GM19455 (cell line): ENCODE measurements around the gene CLASP1.
"Not testable (repeated sequence)": the region's sequence is repeated elsewhere in the genome, so short reads cannot be mapped to it uniquely, and the experiment has no call there.

Experiments used
- ATAC-seq: cut with Tn5 transposase; IDR thresholded peaks from one replicate; pipeline ENCODE4 v1.9.1; 2021; ENCODE audit not compliant: unreplicated experiment

The CLASP1 gene

GRCh38 chr2:121649149-121649595 lies at the start of gene CLASP1:
TSS of gene CLASP1 (minus strand) at chr2:121649462. CDS start at chr2:121605895, 43,567 bp downstream.
- ATAC-seq = peak; percentile 46

DNA sequence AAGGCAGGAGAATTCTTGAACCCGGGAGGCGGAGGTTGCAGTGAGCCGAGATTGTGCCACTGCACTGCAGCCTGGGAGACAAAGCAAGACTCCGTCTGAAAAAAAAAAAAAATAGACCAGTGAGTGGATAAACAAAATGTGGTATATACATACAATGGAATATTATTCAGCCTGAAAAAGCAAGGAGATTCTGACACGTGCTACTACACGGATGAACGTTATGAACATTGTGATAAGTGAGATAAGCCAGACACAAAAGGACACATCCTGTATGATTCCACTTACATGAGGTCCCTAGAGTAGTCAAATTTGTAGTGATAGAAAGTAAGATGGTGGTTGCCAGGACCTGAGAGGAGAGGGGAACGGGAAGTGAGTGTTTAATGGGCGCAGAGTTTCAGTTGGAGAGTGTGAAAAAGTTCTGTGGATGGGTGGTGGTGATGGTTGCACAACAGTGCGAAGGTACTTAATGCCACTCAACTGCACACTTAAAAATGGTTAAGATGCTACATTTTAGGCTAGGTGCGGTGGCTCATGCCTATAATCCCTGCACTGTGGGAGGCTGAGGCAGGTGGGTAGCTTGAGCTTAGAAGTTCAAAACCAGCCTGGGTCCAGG lies 49.2 kb upstream of the CLASP1 start:
- ATAC-seq = no peak

DNA sequence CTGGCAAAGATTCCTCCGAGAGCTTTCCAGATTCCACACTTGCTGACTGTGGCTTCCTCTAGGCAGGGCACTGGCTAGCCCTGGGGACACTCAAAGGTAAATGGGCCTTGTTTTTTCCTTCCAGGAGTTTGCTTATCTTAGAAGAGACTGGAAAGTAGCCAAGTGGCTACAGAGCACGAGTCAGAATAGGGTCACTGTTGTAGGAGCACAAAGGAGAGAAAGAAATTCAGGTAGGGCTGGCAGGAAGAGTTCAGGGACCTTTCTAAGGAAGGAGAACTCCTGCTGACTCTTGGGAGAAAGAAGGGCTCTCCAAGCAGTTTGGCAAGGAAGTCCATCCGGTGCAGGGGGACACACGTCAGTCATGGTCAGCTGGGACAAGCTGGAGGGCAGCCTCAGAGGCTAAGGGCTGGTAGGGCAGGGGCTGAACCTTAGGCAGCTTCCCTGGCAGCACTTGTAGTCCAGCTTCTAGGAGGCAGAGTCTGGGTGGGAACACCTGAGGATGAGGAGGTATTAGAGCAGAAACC lies 47.9 kb upstream of the CLASP1 start:
- no peak for ATAC-seq

GRCh38 chr2:121696410-121696930 lies 47.2 kb upstream of the CLASP1 start:
- no peak for ATAC-seq

DNA sequence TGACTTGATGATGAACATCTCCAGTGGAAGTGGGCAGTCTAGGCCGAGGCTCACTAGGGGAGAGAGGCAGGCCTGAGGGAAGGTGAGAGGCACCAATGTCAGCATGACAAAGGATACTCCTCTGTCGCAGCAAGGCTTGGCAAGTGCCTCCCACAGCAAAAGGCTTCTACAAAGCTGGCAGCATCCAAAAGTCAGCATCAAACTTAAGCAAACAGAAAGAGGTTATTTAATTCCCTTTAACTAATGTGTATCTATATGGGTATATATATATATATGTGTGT lies 45.8 kb upstream of the CLASP1 start:
- ATAC-seq = no peak

DNA sequence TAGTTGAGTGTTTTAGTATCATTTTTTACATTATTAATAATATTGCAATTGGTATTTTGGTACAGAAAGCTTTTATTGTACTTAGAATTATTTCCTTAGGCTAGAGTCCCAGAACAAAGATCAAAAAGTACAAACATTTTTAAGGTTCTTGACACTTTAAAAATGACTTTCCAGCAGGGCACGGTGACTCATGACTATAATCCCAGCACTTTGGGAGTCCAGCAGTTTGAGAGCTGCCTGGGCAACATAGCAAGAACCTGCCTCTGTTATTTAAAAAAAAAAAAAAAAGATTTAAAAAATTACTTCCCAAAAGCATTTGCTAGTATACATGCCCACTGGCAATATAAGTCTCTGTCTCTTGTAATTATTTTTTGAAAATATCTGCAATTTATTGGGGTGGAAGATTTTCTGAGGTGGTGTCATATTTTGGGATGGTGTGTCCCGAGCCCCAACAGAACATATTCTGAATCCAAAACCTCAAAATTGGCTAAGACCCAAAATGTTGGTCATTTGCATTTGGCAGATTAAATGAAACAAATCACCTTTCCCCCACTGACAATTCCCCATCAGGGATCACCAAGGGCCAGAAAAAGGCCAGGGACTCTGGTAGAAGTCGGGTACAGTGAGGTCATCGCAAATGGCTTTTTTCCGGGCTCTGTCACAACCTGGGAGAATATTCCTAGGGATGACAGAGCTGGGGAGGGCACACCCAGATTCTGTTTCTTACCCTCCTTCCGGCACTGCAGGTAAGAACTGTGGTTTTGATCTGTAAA lies 45.3 kb upstream of the CLASP1 start:
- no peak for ATAC-seq

GRCh38 chr2:121690572-121690971 lies 41.3 kb upstream of the CLASP1 start:
- ATAC-seq = not testable (repeated sequence)

DNA sequence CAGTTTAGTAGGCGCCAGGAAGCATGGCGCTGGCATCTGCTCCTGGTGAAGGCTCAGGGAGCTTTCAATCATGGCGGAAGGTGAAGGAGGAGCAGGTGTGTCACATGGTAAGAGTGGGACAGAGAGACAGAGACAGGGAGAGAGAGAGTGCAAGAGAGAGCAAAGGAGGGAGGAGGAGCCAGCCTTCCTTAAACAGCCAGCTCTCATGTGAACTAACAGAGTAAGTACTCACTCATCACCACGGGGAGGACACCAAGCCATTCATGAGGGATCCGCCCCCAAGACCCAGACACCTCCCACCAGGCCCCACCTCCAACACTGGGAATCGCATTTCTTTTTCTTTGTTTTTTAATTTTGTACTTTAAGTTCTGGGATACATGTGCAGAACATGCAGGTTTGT lies 40.8 kb upstream of the CLASP1 start:
- no peak for ATAC-seq

DNA sequence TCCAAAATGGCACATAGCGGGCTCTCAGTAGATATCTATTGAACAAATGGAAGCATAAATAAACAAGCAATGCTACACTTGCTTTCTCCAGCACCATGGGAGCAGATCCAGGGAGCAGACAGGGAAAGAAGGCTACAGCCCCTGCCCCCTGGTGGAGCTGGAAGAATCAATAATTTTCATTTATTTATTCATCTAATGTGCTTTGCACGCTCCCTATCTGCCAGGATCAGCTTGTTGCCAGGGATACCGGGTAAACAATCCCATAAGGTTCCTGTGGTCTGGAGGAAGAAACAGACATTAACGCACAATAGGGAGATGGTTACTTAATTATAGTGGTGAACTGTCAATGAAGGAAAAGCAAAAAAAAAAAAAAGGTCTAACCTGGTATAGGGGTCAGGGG lies 40.1 kb upstream of the CLASP1 start:
- no peak for ATAC-seq

DNA sequence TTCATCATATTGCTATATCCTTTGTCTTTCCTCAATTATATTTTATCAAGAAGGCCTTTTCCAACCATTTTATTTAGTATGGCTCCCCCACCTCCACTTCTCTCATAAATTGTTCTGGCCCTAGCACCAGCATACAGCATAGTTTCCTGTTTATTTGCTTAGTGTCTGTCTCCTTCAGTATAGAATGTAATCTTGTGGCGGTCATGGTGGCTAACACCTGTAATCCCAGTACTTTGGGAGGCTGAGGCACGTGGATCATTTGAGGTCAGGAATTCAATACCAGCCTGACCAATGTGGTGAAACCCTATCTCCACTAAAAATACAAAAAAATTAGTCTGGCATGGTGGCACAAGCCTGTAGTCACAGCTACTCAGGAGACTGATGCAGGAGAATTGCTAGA lies 39.6 kb upstream of the CLASP1 start:
- no peak for ATAC-seq

DNA sequence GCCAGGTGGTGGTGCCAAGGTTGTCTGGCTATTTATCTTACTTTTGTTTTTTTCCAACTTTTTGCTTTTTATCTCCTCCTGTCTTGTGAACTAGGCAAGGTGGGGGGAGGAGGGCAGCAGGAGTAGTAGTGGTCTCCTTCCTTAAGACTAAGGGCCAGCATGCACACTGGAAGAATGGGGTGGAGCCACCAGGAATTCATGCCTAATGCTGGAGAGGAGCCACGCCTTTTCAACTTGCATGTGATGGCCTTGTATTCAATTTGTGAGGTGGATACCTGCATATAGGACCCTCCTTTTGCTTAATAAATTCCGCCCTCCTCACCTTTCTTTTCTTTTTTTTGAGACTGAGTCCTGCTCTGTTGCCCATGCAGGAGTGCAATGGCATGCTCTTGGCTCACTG lies 37.6 kb upstream of the CLASP1 start:
- ATAC-seq = no peak

GRCh38 chr2:121686218-121686617 lies 37.0 kb upstream of the CLASP1 start:
- no peak for ATAC-seq

DNA sequence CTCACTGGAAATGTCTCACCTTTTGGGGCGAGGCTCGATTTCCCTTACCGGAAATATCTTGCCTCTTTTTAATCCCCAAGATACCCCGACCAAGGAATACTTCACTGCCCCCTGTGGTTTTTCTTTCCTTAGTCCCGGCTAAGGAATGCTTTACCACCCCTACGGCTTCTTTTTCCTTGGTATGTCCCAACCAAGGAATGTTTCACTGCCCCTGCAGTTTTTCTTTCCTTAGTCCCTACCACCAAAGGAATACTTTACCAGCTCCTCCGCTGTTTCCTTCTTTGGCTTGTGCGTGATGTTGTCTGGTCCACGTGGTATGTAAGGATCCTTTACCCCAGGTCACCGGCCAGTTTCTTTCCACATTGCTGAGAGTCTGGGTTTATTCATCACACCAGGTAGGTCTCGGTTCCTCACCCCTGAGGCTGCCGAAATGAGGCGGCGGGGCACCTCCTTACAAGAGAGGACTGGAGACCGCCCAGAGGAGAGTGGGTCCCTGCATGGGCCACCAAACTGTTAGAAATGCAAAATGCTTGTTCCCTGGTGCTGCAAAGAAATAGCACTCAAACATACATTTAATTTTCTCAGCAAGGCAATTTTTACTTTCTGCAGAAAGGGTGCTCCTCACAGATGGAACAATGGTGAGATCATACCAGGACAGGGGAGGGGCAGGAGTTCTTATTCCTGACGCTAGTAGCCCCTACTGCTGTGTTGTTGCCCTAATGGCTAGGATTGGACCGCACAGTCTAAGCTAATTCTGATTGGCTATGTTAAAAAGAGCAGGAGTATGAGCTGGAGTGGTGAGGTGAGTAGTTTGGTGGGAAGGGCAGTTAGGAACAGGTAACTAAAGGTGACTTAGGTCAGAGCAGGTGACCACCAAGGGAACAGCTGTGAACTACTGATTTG lies 33.4 kb upstream of the CLASP1 start:
- ATAC-seq = no peak

DNA sequence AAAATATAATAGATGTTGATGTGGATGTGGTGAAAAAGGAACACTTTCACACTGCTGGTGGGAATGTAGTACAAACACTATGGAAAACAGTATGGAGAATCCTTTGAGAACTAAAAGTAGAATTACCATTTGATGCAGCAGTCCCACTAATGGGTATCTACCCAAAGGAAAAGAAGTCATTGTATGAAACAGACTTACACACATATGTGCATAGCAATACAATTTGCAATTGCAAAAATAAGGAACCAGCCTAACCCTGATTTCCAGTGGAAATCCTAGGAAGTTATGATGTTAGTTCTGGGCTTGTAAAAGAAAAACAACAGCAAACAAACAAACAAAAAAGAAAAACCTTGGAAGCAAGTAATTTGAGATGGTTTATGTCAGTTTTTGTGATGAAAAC lies 28.6 kb upstream of the CLASP1 start:
- no peak for ATAC-seq

DNA sequence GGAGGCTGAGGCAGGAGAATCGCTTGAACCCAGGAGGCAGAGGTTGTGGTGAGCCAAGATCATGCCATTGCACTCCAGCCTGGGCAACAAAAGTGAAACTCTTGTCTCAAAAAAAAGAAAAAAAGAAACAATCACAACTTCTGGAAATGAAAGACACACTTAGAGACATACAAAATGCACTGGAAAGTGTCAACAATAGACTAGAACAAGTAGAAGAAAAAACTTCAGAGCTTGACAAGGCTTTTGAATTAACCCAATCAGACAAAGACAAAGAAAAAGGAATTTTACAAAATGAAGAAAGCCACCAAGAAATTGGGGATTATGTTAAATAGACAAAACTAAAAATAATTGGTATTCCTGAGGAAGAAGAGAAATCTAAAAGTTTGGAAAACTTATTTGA lies 22.4 kb upstream of the CLASP1 start:
- not testable (repeated sequence) for ATAC-seq

GRCh38 chr2:121670181-121670580 lies 20.9 kb upstream of the CLASP1 start:
- ATAC-seq = no peak

DNA sequence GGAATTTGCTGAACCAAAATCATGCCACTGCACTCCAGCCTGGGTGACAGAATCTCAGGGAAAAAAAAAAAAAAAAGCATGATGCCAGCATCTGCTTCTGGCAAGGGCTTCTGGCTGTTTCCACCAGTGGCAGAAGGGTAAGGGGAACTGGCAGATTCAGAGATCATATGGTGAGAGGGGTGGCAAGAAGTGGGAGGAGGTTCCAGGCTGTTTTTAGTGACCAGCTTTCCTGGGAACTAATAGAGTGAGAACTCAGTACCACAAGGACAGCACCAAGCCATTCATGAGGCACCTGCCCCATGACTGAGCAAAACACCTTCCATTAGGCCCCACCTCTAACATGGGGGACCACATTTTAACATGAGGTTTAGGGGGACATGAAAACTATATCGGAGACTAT lies 18.4 kb upstream of the CLASP1 start:
- ATAC-seq = no peak

DNA sequence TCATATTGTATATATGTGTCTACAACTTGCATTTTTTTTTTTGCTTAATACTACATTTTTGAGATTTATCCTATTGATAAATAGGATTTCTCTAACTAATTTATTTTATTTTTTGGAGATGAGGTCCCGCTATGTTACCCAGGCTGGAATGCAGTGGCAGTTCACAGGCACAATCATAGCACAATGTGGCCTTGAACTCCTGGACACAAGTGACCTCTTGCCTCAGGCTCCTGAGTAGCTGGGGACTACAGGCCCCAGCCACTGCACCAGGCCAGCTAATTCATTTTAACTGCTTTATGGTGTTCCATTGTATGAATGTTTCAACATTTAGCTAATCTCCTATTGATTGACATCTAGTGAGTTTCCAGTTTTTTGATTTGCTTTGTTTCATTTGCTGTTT lies 16.8 kb upstream of the CLASP1 start:
- ATAC-seq = no peak

DNA sequence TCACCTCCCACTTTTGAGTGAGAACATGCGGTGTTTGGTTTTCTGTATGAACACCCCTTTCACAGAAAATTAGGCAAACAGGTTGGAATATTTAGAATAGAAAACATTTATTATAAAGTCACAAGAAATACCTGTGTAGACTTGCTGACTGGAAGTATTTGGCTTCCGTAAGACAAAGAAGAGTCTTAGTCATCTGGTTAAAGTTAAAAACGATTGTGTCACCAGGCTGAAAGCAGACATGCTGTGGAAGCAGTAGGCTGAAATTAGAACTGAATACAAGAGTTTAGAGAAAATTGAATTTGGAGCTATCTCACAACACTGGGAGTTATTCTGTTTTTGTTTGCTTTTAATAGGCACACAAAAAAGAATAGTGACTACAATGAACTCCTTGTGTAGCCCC lies 16.2 kb upstream of the CLASP1 start:
- ATAC-seq = no peak

DNA sequence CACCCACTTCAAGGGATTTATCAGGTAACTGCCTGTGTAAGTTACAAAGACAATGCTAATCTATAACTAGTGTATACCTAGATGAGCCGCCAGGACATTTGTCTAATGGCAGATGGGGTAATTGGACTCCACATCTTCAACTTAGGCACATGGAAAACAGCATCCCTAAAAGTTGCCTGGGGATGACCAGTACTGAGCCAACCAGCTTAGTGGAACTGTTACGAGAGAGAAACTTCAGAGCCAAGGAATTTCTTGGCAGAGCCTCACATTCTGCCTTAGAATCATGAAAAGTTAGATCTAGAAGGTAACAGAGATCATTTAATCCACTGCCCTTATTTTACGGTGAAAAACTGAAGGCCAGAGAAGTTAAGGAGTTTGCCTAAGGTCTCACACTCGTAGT lies 15.5 kb upstream of the CLASP1 start:
- ATAC-seq = no peak

DNA sequence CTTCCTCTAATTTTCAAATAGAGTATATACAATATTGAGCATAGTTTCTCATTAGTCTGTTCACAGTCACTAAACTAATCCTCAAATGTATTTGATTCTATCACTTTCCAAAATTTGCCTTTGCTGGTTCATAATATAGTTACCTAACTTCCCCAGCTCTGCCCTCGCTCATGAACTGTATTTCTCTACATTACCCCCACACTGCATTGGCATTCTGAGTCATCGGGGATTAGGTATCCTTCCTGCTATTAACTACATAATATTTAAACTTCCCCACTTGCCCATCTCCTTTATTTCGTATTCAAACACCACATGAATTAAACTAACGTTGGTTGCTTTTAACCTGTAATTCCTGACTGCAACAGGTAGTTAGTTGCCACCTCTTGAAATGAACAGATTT lies 14.8 kb upstream of the CLASP1 start:
- ATAC-seq = no peak
